COLO829 (cell line): ENCODE measurements around the gene CDH2.
A peak's percentile ranks its signal among the peaks of the same experiment; 100 is the strongest.

ENCODE experiments used
- DNase-seq: peaks from one replicate; pipeline ENCODE4 v3.0.0; 2012; ENCODE audit warnings: low spot score

Gene CDH2

DNA sequence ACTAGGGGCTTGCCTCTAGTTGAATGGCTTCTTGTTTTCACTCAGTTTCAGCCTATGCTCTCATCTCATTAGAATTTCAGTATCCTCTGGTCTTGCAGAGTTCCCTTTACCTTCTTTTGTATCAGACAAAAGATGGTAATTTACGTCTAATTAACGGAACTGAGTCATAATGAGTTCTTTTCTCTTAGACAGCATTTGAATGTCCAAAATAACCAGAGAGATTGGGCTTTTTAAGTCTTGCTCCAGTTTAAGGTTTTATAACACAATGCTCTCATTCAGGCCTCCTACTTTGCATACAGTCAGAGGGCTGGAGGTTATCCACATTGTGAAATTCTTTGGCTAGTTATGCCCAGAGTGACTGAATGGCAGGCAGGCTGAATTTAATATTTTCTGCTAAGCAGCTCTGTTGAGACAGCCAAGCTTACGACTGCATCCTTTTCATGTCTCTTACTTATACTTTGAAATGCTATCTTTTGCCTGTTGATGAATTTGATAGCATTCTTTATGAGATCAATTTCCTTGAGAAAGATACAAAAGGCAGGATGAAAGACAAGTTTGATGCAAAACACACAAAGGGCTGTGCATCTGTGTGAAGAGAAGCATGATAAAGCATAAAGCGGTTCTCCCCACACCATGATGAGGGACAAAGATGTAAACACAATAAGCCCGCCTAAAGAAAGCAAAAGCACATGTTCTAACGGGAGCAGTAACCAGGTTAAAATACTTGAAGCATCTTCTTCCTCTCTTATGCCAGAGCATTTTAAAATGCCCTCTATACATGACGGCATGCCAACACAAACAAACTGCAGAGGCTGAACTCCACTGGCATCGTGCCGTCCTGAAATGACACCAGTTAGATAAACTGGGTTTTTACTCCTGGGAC lies 90.0 kb downstream of the CDH2 start:
- peak; percentile 69 for DNase-seq

DNA sequence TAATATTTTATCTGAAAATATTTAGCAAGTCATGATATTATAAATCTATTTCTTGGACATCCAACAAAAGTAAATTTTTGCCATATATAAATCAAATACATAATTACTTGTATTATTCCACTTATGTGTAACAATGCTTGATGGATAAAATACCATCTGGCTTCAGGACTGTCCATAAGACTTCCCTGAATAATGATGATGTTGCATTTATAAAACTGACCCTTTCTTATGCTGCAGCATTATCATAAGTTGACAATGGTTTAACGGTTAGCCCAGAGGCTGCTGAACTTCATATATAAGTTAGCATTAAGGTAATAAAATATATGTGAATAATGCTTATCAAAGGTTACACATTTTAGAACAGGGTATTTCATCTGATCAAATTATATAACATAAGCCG lies 95.4 kb downstream of the CDH2 start:
- DNase-seq, result no peak

DNA sequence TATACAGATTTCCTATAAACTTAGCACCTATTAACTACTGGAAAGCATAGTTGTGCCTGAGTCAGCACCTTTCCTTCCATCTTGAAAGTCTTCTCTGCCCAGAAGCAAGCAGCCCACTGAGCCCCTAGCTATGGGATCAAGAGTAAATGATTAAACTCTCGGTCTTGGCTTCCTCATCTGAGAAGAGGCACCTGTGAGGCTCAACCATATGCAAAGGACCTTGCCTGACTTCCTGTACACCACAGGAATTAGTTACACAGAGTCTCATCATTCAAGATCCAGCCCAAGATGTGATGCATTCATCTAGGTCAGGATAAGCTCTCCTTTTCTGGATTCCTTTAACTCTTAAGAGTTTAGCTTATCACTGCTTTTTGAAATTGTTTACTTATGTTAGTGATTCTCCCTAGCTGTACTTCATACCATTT lies 96.0 kb downstream of the CDH2 start:
- no peak for DNase-seq

DNA sequence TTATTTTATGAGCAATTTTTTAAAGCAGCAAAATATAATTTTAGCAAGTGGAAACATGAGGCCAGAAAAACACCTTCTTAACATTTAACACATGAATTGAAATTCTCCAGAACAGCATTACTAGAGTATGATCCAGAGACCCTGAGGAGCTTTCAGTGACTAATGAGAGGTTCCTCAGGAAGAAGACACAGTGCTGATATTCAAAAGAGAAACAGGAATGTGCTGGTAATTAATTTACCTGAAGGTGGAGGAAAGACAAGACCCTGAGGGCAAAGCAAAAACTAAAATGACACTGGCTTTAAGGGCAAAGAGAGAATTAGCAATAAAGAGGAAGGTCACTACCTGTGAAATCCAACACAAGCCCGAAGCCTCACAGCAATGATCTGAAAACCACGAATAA lies 97.0 kb downstream of the CDH2 start:
- DNase-seq, result no peak

DNA sequence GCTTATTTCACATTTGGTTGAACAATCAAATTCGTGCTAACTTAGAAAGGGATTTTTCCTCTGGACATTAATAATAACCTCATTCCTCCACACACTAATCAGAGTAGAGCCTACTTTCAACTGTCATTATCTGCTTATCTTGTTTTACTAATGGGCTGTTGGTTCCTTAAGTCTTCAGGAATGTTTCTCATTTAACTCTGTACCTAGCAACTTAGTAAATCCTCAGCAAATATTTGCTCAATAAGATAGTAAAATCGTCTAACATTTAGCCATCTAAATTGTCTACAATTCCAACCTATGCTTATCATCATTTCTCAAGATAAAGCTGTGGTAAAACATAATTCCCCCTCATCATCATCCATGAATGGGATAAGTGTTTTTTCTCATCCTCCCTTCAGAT lies 98.1 kb downstream of the CDH2 start:
- DNase-seq, result no peak

DNA sequence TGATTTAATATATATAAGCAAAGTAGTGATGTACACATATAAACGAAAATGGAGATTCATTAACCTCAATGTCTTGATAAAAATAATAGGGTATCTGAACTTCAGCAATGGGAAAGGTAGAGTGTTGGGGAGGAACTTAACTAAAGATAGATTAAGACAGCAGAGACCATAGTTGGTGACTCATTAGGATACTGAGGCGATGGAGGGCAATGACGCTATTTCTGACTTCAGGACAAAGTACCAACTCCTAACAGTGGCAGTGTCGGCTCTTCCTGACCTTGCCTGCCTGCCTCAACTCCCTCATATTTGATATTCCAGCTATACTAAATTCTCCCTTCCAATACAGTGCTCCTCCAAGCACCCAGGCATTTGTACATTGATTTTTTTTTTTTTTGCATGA lies 98.6 kb downstream of the CDH2 start:
- DNase-seq, result no peak

DNA sequence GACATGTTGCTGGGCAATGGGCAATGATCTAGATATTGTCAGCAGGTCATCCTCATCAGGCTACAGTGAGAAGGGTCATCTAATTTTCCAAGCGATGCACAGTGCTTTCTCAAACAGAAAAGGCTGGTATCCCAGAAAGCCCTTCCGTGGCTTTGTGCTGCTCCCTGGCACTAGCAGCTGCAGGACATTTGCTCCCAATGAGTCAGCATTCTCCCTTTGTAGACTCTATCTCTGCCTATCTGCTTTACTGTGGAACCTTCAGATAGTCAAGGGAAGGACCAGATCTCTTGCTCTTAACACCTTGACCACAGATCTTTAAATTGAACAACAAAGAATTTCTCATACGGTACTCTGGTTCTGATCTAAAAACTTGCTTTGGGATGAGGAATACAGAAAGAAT lies 101.4 kb downstream of the CDH2 start:
- DNase-seq, result no peak

DNA sequence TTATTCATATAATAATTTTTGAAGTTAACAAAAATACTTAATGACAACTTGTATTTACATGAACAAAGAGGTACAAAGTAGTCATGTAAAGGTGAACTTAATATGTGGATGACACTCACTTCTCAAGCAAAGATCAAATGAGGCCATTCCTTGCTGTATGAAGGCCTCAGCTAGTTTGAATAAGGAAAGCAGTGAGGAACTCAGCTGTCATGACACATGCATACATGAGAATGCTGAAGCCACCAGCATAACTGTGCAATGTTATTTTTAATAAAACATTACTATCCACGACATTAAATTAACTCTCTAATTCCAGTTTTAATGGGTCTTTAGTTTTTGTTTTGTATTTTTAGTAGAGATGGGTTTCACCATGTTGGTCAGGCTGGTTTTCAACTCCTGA lies 102.9 kb downstream of the CDH2 start:
- no peak for DNase-seq

DNA sequence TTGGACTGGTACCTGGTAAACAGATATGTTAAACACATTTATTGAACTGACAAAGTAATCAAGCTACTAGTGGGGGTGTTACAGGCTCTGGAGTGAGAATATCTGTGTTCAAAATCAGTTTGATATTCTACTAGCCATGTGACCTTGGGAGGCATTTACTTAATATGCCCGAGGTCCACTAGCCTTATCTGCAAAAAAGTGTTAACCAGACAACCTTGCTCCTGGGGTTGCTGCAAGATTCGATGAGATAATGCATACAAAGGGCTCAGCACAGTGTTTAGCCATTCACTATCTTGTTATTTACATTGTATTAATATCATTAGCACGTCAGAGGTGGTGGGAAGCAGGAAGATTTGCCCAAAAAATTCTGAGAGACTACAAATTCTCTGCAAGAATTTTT lies 103.3 kb downstream of the CDH2 start:
- DNase-seq, result no peak

DNA sequence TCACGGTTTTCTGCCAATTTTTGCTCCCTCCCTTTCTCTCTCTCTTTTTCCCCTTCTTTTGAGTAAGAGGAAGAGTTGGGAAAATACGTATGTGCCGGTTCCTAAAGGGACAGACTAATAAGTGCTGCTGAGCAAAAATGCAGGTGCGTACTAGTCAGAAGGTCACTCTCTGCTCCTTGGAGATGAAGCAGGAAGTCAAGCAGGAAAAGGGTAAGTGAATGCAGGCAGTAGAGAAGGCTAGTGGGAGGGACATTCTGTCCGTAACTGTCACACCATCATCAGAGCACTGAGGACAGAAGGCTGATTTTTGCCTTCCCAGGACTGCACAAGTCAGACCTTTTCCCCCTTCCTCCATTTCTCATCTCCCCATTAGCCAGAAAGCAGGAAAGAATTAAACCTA lies 105.7 kb downstream of the CDH2 start:
- no peak for DNase-seq

DNA sequence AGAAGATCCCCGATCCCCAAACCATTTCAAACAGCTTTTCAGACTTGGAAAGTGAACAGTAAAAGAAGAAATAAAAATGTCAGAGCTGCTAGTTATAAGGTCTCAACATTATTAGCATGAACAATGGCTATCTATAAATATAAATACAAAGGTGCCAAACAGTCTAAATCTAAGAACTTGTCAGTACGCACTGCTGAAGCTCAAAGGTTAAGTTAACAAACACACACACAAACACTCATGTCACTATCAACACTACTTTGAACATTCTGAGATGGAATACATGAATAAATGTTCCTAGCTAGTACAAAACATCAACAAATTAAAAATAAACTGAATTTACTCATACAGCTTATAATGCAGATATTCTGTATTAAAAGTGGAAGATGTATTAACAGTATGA lies 108.7 kb downstream of the CDH2 start:
- no peak for DNase-seq

DNA sequence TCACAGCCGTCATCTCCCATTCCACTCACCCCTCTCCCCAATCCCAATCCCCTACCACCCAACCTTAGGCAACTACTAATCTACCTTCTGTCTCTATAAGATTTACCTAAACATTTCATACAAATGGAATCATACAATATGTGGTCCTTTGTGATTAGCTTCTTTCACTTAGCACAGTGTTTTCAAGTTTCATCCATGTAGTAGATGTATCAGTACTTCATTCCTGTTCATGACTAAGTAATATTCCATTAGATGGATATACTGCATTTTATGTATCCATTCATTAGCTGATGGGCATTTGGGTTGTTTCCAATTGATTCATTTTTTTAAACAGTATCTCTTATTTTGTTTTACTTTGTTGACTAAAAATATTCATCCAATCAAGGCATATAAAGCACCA lies 109.6 kb downstream of the CDH2 start:
- no peak for DNase-seq

DNA sequence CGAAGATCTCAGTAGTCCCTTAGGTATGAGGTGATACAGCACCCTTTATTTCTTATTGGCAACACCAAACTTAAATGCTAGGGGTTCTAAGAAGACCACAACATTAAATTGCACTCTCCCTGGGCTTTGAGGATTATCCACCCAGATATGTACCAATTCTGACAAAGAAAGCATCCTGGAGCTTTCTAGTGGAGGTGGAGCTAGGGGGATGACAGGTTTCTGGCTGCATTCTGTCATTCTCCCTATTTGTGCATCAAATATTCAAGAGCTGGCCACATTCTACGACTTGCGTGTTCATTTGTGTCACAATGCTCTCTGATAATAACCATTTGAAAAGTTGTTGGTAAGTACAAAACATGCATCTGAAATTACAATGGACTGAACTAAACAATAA lies 111.1 kb downstream of the CDH2 start:
- no peak for DNase-seq

DNA sequence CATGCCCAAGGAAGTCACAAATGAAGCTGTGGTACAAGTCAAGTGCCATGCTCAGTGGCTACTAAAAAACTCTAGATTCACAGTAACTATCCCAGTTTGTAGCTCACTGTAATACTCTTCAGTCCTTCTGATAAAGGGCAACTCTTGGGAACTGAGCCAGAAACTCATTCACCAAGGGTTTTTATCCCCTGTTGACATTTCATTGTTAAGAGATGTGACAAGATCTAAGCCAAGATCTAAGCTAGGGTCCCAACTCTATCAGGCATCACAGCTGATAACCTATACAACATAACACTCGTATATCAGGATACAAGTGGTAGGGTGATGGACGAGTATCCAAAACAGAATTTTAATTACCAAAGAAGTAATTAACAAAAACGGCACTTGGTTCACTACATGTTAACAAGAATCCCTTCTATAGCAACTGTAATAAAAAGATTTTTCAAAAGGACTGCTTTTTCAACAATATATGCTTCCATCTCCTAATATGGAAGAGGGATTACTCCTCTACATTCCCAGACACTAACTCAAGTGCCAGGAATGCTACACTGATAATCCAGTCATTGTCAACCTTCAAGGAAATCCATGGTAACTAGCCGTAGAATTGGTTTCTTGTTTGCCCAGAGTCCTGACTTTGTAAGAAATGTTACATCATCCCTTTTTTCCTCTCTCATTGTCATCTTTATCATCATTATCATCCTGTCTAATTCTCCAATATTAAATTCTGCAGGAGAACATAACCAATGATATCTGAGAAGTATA lies 111.7 kb downstream of the CDH2 start:
- peak; percentile 76 for DNase-seq

DNA sequence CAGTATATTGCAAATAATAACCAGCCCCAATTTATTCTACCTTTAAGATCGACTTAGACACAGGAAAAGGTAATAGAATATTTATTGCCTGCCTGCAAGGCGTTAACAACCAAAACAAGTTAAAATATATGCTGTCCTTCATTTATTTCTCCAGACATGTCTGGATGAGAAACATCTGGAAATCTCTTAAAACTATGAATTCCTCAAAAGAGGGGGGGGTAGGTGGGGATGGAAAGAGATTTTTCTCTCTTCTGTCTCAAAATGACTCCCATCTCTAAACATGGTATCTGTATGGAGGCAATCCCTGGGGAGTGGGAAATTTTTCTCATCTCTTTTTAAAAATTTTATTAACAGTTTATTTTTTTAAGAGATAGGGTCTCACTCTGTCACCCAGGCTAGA lies 113.0 kb downstream of the CDH2 start:
- DNase-seq, result no peak

DNA sequence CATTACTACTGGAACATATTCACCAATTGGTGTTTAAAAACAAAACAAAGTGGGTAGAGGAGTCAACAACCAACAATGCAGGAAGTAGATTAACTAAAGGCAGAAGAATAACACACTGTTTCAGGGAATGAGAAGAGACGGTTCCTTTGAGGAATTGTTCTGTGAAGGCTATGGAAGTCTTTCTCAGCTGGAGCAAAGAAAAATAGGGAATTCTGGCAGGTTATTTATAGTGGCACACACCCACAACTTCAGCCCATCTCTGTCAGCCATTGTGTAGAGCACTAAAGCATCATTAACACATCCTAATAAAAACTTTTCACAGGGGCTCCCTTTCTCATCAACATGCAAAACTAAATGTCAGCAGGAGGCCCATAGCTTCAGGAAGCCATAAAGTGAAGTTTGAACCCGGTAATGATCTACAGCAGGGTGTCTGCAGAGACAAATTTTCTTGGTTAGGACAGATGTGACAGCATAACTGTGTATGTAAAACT lies 113.6 kb downstream of the CDH2 start:
- peak; percentile 35 for DNase-seq

DNA sequence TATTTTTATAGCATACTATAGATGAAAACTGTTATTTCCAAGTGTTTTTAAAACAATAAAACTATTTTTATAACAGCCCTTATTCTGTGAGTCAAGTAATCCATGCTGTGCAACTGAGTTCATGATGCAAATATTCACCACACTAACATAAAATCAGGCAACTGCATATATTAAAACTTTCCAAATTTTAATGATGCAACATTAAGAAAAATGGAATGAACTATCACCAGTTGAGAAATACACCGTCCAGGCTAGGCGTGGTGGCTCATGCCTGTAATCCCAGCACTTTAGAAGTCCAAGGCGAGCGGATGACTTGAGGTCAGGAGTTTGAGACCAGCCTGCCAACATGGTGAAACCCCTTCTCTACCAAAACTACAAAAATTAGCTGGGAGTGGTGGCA lies 114.5 kb downstream of the CDH2 start:
- no peak for DNase-seq

DNA sequence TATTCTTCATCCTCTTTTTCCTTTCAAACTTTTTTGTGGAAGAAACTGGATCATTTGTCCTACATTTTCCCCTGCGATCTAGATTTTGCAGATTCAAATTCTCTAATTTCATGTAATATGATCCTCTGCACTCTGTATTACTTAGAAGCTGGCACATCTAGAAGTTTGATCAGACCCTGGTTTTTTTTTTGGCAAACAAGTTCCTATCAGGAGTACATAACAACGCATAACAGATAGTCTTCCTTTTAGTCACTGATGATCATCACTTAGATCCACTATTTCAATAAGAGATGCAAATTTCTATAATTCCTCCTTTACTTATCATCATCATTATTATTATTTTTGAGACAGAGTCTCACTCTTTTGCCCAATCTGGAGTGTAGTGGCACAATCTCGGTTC lies 117.1 kb downstream of the CDH2 start:
- no peak for DNase-seq

DNA sequence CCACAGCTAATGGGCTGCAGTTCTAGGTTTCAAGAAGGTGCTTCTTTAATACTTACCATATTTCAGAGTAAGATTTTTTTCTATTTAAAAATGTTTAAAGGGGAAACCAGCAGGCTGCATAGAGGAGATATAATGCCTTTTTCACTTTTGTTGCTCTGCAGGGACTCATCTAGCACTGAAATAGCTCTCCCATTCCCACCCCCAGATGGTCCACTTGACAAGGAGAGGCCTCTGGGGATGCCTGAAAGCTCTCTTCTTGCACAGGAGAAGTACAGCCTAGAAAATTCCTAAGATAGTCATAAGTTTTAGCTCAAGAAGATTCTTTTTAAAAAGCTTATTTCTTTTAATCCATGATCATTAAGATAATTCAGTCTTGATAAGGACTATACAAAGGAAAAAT lies 126.4 kb downstream of the CDH2 start:
- no peak for DNase-seq

DNA sequence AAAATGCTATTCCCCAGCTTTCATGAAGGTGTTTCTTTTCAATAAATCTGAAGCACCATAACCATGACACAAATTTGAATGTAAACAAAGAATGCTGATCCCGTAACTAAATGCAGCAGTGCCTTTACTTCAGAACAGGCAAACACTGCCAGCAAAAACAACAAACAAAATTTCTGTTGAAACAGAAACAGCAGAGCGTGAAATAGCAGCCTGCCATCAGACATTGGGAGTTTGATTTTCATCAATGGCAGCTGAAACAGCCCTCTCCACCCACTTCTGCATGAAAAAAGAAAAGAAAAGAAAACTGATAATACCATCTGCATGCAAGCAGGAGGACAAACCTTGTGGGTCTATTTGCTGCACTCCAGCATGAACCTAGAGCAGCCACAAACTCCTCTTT lies 128.3 kb downstream of the CDH2 start:
- DNase-seq, result no peak

DNA sequence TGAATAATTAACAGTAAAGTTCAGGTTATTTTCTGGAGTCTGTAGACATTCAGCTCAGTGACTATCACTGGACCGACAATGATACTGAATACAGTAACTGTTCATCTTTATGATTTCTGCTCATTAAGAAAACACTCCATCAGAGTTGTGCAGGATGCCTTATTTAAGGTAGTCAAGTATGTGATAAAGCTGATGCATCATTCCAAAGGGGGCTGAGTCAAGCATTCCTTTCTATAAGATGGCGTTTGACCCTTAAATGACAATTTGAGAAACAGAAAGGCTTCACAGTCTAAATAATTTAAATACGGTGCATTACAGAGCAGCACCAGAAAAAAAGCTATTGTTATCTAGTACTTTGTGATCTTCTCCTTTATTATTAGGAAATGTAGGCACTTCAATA lies 131.1 kb downstream of the CDH2 start:
- DNase-seq, result no peak

DNA sequence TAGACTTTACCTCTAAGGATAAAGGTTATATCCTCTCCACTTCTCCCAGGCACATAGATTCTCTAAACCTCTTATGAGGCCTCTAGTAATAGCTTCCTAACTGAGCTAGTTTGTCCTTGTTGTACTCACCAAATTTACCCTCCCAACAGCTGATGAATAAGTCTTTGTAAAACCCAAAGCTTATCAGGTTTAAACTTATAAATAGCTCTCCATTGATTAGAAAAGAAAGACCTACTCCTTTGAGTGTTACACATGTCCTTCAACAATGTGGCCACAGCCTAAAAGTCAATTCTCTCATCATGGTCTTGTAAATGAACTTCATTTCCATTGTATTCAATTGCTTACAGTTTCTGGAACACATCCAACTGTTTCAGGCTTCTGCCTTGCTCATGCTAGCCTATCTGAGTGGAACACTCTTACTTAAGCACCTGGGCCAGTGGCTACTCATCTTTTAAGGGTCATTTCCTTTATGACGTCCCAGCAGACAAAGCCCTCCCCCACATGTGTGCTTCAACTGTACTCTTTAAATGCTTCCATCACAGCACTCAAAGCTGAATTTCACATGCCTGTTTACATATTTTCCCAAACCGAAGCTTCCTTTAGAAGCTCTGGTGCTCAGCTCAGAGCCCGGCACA lies 131.6 kb downstream of the CDH2 start:
- no peak for DNase-seq

DNA sequence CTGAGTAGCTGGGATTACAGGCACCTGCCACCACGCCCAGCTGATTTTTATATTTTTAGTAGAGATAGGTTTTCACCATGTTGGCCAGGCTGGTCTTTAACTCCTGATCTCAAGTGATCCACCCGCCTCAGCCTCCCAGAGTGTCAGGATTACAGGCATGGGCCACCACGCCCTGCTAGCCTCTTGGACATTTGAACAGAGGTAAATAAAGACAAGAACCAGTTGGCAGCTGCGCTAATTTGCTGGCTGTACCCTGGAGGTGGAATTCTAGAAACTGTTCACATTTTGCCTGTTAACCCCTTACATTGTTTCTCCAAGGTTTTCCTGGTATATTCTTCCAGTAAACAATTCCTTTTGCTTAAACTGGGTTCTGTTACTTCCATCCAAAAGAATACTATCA lies 132.9 kb downstream of the CDH2 start:
- no peak for DNase-seq
